Stimulated activated CD4-positive, alpha-beta T cell treated with anti-CD3 and anti-CD28 coated beads, Interleukin-1b, Interleukin-23, amount 100 ng/mL, for 24 hours (primary cell): ENCODE data around the gene GPR137B.
"Not testable (repeated sequence)": the region's sequence is repeated elsewhere in the genome, so short reads cannot be mapped to it uniquely, and the experiment has no call there.

ENCODE experiments used
- DNase-seq, 4 experiments: peaks; one replicate each; pipeline ENCODE4 v3.0.0-alpha.2; 2020; ENCODE audit warnings: low read depth in 4 of 4, low spot score in 1 of 4

The GPR137B gene

DNA sequence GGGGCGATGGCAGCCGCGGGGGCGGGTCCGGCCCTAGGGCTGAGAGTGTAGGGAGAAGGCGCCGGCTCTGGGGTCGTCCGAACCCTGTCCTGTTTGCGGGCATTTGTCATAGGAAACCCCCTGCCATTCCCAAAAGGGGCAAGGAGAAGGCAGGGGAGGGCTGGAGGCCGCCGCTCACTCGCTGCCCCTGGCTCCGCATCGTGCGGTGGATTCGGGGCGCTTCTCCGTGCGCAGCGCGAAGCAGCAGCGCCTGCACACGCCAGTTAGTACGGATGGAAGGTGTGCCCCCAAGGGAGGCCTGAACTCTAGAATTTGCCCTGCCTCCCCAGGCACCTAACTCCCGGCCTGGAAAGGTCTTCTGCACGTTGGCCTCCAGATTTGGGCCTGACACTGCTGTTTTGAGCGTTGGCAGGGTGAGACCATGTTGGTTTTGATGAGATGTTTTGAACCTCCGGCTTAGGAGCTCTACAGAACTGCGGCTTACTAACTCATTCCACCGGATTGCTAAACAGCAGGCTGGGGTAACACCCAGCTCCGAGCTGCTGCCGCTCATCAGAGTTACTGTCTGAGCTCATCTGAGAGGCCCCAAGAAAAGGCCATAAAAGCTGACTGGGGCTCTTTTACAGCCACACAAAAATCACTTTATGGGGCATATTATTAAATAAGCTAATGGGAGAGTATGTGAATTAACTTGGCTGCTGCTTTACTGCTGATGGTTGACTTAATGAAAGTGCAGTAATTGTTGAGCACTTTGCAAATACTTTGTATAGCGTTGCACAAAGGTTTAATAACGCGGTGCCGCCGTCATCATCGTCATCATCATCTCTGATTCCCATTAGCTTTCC is 987 bp downstream of the GPR137B start:
- DNase-seq, result peak in 1 of 4 experiments; percentile 27

DNA sequence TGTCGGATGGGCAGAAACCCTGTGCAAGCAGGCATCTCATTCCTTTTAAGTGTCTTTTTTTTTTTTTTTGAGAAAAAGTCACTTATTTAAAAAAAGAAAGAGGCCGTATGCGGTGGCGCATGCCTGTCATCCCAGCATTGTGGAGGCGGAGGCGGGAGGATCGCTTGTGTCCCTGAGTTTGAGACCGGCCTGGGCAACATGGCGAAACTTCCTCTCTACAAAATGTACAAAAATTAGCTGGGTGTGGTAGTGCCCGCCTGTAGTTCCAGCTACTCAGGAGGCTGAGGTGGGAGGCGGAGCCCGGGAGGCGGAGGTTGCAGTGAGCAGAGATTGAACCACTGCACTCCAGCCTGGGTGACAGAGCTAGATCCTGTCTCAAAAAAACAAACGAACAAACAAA is 1.7 kb downstream of the GPR137B start:
- no peak for DNase-seq

DNA sequence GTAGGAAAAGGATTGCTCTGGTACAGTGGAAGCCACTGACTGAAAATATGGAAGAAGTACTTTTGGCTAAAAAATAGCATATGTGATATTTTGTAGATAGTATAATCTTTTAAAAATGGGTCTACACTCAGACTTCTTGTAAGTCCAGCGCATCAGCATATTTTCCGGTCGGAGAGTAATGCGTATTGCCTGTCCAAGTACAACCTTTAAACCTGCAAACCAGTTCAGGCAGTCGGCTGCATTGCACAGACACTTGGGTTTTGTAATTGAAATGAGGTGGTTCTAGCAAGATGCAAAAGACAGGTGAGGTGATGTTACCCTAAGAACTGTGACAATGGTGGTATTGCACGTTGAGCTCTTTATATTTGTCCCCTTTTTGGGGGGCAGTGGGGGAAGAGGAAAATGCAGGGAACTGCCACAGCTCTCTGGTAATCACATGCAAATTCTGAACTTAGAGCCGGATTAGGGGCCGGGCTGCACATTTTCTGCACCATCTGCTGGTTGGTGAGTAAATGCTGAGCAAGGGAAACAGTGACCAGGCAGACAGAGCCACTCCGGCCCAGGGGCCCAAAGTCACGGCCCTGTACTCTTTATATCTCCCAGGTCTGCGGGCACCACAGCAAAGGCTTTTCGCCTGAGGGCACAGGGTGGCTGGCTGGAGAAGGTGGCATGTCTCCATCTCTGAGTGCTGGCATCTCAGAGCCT is 2.3 kb downstream of the GPR137B start:
- DNase-seq, result no peak

DNA sequence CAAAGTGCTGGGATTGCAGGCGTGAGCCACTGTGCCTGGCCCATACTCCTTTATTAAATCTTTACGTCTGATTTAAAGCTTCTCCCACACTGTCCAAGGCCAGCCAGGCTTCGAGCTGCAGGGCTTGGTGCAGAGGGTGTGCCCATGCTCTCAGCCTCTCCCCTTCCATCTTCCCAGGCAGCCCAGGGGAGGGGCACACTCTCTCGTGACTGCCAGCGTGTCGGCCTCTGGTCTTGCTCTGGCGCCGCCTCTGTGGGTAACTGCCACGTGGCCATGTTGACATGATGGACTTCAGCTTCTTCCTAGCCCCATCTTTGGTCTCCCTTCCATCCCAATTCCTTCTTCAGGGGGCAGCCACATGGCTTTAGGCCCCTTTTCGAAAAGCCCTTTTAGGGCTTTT is 4.7 kb downstream of the GPR137B start:
- no peak for DNase-seq

DNA sequence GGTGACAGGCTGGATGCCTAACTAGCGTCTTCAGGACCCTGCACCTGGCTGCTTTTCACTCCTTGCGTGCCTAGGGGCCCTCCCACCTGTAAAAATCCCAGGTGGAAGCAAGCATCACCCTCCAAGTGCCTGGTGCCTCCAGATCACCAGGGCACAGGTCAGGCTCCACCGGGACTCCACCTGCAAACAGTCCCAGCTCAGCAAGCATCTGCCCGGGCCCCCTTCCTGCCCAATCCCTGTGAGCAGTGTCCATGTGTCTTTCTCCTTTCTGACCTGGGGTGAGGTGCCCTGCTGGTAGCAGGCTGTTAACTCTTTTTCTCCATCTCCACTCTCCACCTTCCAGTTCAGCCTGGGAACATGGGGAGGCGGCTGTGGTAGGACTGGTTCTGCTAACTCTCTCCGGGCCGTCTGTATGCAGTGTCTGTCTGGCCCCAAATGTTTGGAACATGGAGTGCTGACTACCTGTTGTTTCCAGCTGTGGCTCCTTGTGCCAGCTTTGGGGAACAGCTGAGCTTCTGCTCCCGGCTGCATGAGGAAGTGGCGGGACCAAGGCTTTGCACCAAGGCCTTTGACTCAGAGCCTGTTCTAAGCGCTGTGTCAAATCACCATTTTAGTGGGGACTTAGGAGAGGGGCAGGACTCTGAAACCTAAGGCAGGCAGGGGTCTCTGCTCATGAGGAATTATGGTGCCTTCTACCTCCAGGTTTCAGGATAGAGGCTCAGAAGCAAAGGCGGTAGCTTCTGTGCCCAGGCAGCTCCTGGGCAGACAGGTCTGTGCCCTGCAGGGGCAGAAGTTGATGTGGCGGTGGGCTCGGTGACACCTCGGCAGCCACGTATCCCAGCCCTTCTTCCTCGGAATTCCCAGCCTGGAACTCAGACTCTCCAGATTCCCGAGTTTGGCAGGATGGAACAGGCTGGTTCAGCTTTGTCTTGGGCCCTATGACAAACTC is 5.5 kb downstream of the GPR137B start:
- no peak for DNase-seq

DNA sequence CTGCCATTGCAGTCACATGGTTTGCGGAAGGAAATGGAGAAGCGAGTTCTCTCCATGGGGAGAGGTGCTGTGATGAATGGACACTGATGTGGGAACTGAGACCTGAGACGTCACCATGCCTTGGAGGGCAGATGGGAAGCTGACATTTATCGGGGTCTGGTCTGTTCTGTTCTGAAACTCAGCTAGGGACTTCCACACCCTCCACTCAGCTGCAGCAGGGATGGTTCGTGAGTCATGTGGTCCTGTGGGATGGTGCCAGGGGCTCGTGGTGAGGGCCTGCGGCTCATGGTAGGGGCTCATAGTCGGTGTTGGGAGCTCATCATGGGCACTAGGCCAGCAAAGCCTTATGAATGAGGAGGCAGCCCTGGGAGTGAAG is 6.1 kb downstream of the GPR137B start:
- DNase-seq, result no peak

DNA sequence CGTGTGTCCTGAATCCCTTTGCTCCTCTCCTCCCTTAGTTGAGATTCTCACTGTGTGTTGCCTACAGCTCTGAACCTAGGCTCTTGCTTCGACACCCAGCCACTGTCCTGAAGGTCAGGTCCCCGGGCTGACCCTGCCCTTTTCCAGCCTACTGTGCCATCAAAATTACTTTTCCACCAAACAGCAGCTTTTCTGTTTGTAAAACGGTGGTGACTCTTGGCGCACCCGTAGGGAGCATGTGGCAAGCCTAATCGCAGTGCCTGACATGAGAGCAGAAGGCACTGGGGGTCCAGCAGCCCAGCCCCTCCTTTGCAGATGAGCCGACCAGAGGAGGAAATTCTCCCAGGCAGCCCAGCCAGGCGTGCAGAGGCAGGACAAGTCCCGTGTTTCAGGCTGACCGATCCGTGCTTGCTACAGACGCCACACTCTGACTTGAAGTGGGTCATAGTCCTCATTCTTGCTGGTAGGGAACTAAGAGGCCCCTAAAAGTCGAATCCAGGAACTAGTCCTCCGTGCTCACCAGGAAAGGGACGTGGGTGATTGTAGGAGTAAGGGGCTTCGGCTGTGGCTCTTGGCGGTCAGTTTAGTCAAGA is 6.8 kb downstream of the GPR137B start:
- DNase-seq, result no peak

DNA sequence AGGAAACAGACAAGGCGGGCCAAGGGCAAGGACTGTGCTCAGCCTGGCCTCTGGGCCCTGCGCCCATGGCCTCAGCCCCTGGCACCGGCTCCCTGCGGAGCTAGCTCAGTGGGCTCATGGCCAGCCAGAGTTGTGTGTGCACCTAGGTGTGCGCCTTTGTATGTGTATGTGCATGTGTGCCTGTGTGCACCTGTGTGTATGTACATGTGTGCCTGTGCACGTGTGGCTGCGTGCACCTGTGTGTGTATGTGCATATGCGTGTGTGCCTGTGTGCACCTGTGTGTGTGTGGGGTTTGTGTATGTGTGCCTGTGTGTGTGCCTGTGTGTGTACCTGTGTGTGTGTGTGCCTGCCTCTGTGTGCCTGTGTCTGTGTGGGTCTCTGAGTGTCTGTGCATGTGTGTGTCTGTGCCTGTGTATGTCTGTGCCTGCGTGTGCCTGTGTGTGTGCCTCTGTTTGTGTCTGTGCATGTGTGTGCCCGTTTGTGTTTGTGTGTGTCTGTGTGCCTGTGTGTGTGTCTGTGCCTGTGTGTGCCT is 7.4 kb downstream of the GPR137B start:
- DNase-seq, result no peak

DNA sequence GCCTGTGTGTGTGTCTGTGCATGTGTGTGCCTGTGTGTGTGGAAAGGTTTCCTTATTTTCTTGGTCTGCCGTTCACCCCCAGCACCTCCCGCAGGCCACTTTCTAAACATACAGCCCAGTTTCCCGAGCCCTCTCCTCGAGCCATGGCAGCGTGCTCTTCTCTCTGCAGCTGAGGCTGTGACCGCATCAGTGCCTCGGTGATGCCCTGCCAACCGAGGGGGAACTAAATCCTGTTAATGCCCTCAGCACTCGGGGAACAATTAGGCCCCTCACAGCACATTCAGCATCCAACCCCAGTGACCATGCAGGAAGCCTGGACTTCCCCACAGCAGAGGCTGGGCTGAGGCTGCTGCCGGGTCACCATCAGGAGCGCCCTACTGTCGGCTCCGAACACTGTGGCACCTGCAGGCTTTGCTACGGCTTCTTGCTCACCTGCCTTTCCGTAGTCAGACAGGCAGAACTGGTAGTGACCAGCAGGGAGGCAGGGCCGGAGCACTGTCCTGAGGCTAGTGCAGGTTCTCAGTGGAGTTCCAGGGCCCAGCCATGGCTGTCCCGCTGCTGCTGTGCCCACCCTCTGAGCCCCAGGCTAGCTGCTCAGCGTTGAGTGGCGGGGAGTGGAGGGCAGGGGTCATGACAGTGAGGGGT is 8.1 kb downstream of the GPR137B start:
- no peak for DNase-seq

DNA sequence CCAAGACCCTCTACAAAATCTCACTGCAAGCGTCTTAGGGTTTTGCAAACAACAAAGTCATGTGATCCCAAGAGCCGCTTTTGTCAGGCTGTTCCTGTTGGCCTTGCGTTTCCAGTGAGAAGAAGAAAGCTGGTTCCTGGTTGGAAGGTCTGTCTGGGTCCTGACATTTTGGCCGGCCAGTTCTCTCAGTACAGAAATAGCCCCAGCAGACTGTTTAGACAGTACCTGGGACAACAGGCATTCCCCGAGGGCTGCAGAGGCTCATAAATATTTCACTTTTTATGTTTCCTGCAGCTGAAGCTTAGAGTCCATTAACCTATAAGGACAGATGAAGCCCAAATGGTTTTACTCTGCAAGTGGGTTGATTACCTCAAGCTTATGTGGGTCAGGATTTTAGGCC is 8.6 kb downstream of the GPR137B start:
- DNase-seq, result no peak

DNA sequence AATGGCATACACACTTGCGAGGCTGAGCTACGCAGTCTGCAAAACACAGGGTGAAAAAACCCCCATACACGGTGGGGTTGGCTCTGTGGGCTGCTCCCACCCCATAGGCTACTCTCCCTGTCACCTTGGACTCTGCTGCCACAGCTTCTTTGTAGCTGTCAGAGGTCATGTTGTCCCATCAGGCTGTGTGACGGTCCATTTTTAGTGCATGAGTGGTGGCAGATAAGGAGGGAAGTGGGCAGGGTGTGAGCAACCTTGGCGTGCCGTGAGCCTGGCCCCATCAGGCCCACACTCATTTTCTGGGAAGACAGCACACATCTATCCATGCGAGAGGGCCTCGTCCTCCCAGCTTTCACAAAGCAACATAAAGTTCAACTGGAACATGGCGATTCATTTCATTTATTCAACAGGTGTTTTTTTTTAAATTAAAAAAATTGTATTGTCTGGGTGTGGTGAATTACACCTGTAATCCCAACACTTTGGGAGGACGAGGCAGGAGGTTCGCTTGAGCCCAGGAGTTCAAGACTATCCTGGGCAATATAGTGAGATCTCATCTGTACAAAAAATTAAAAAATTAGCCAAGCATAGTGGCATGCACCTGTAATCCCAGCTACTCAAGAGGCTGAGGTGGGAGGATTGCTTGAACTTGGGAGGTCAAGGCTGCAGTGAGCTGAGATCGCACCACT is 9.5 kb downstream of the GPR137B start:
- DNase-seq, result no peak

DNA sequence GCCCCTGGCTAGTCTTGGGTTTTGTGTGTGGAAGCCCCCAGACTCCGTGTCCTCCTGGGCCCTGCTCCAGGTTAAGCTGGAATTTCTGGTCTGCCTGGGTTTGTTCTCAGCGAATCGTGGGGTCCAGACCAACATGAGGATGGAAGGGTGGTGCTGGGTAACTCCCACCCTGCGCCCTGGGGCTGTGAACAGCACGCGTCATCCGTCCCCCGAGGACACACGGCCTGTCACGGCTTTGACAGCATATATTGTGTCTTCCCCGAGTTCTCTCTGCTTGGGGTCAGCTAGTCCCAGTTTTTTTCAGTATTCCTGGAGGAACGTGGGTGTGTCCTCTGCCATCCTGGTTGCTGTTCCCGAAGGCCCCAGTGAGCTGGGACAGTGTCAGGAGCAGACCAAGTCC is 11.8 kb downstream of the GPR137B start:
- DNase-seq, result no peak

DNA sequence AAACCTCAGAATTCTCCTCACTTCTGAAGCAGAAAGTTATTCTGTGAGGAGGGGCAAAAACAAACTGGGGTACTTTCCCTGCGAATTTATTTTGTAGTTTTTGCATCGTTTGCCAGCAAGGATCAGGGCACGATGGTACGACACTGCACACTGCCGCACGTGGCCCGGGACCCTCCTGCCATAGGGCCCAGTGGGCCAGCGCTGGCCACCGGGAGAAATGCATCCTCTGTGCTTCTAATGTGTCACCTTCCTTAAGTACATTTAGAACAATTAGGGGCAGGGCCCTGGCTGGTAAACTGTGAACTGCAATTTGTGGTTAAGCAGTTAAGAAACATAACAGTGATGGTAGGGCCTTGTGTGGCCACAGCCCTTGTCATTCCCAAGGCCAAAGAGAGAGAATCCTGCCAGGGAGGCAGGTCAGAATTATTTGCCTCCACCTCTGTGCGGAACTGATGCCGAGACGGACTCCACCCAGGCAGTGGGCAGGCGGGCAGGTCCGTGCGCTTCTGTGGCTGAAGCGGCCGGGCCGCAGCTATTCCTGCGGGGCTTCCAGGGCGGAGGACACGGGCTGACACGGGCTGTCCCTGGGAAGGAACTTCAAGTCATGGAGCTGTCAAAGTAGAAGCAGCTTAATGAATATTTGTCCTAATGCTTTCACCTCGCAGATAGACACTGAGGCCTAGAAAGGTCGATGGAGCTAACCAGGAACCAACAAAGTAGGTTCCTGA is 12.5 kb downstream of the GPR137B start:
- no peak for DNase-seq

DNA sequence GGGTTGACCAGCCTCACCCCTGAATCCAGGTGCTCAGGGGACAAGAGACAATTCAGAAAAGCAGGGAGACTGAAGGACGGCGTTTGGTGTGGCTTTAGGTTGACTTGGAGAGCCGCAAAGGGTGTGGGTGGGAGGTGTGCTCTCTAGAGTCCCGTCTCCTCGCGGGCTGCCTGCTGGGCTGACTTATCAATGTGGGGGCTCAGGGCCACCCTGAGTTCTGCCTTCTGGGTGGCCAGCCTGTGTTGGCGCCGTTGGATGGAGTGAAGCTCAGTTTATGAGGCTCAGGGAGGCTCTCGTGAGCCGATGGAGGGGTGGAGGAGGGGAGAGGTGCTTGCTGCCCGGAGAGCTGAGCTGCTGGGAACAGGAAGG is 13.0 kb downstream of the GPR137B start:
- no peak for DNase-seq

DNA sequence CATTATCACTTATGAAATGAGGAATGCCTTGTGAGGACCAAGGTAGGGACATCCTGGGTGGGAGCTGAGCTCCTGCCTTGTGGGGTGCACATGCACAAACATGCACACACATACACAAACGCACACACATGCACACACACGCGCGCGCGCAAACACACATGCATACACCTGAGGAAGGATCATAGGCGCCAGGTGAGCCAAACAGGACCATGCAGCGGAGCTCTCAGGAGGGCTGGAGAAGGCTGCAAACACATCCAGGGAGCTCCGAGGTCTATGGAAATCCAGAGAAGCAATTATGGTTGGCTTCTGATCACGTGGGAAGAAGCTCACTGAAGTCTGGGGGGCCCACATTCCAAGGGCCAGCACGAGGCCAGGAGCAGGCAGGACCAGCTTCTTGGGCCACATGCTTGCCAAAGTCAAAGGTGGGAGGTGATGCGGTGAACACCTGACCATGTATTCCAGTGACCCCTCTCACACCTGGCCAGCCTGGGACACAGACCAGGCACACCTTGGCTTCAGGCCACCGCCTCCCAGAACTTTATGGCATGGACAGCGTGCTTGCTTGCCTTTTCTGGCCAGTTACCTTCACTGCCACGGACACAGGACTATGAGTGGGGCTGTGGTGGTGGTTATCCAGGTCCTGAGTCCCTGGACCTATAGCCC is 13.6 kb downstream of the GPR137B start:
- DNase-seq, result no peak

DNA sequence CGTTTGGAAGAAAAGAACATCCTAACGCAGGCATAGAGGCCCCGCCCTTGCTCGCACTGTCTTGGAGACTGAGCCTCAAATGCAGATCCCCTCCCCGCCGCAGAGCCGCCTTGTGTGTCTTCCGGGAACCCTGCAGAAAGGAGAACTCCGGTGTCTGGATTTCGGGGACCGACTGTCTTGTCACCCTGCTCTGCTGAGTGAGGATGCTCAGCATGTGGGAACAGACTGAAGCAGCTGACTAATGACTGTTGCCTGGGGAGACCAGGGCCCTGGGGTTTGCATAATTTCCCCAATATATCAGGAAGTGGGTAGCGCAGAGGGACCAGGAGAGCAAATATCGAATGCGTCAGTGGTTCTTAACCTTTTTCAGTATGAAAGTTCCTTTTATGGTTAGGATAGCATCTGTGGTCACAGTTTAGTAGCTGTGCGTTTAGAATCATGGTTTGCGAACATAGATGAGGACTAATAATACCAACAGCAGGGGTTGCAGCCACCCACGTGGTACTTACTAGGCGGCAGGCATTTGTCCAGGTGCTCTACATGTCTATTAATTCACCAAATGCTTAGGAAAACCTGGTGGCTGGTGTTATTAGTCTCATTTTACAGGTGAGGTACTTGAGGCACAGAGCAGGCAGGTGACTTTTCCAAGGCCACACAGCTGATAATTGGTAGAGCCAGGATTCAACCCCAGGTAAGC is 14.3 kb downstream of the GPR137B start:
- DNase-seq, result no peak

DNA sequence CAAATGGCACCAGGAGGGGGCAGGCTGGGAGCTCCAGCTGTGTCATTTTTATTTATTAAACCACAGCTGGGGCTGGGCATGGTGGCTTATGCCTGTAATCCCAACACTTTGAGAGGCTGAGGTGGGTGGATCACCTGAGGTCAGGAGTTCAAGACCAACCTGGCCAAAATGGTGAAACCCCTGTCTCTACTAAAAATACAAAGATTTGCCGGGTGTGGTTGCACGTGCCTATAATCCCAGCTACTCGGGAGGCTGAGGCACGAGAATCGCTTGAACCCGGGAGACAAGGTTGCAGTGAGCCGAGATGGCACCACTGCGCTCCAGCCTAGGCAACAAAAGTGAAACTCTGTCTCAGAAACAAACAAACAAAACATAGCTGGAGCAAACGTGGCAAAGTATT is 15.7 kb downstream of the GPR137B start:
- not testable (repeated sequence) for DNase-seq

DNA sequence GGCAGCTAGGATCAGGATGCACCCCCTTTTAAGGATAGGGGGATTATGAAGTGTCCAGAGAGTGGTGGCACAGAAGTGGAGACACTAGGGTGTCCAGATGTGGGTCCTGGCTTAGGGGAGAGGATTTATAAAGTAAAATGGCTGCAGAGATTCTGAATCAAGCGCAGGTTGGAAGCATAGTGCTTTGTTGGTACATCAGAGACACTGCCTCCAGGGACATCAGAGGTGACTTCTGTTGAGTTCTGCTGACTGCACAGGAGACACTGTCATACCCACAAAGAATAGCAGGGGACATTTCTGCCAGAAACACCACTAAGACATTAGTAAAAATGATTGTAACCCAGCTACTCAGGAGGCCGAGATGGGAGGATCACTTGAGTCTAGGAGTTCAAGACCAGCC is 16.4 kb downstream of the GPR137B start:
- no peak for DNase-seq
